Umbilical cord (tissue), 2 donors: ENCODE results near the gene CHD2. TPM values are rescaled to one million over a fixed set of nuclear protein-coding genes. Genes with fewer than 3 reads are reported as not detected.
"Not testable (repeated sequence)": the region's sequence is repeated elsewhere in the genome, so short reads cannot be mapped to it uniquely, and the experiment has no call there.

Experiments
- DNase-seq: peaks from one replicate; pipeline ENCODE4 v3.0.0-alpha.2; 2015; ENCODE audit warnings: low spot score
- total RNA-seq: library from RNA; depleted of rRNA; stranded (reverse); fragments of >200 nt; gene quantifications from one replicate; pipeline ENCODE4 v1.2.3, GENCODE V29; 2014; ENCODE audit warnings: low replicate concordance; ENCODE audit not compliant: insufficient read depth

The CHD2 gene
- total RNA-seq, 1 donor from 2014 or later = 140 TPM

DNA sequence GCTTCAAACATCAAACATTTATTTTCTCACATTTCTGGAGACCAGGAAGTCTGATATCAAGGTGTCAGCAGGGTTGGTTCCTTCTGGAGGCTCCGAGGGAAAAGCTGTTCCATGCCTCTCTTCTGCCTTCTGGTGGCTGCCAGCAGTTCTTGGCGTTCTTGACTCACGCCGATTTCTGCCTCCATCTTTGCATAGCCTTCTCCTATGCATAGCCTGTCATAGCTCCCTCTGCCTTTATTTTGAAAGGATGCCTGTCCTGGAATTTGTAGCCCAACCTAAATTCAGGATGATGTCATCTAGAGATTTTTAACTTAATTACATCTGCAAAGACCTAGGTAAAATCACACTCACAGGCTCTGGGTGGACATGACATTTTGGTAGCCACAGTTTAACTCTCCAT, 118.5 kb downstream of the CHD2 start:
- no peak for DNase-seq

DNA sequence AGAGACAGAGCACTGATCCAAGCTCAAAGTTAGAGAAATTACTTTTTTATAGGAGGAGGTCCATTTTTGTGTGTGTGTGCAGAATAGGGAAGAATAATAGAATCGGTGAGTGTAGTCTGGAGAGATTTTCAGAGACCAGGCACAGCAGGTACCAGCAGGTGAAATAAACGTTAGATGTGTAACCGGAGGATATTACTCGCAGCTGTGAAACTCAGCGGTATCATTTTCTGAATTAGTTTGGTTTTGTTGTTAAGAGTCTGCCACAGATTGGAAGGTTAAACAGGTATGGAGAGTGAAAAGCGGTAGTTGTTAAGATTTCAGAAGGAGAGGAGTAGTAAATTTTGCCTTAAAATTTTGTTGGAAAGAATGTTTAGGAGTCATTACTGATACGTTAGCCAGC, 119.0 kb downstream of the CHD2 start:
- DNase-seq = no peak

DNA sequence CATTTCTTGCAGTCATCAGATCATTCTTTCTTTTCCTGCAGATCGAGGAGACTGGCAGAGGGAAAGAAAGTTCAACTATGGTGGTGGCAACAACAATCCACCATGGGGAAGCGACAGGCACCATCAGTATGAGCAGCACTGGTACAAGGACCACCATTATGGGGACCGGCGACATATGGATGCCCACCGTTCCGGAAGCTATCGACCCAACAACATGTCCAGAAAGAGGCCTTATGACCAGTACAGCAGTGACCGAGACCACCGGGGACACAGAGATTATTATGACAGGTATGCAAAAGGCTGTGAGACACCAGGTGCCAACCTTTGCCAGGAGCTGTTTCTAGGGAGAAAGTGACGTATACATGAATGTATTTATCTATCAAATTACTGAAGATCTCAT, 119.8 kb downstream of the CHD2 start:
- DNase-seq = no peak

DNA sequence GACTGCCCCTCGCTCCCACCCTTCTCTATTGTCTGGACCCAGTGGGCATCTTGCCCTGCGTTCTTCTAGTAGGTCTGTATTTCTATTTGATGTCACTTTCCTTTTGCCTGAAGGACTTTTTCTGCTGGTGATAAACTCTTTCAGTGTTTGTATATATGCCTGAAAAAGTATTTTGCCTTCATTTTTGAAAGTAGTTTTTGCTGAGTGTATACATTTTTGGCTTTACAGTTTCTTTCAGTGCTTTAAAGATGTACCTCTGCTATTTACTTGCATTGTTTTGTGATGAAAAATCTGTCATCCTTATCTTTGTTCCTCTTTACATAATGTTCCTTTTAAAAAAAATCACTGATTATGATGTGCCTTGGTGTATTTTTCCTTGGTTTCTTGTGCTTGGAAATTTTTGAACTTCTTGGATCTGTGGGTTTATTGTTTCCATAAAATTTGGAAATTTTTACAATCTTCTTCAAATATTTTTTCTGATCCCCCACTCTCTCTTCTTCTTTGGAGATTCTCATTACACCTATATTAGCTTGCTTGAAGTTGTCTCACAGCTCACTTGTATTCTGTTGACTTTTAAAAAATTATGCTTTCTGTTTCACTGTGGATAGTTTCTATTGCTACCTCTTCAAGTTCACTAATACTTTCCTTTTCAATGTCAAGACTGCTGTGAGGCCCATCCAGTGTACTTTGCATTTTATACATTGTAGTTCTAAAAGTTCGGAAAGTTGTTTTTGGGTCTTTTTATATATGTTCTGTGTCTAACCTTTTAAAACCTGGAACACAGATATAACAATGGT, 121.0 kb downstream of the CHD2 start:
- no peak for DNase-seq

DNA sequence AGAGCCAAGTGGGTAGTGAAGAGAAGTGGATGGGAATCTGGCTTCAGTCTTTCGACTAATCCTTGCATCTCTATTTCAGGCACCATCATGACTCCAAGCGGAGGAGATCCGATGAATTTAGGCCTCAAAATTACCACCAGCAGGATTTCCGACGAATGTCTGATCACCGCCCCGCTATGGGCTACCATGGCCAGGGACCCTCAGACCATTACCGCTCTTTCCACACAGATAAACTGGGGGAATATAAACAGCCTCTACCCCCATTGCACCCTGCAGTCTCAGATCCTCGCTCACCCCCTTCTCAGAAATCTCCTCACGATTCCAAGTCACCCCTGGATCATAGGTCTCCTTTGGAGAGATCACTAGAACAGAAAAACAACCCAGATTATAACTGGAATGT, 124.2 kb downstream of the CHD2 start:
- no peak for DNase-seq

DNA sequence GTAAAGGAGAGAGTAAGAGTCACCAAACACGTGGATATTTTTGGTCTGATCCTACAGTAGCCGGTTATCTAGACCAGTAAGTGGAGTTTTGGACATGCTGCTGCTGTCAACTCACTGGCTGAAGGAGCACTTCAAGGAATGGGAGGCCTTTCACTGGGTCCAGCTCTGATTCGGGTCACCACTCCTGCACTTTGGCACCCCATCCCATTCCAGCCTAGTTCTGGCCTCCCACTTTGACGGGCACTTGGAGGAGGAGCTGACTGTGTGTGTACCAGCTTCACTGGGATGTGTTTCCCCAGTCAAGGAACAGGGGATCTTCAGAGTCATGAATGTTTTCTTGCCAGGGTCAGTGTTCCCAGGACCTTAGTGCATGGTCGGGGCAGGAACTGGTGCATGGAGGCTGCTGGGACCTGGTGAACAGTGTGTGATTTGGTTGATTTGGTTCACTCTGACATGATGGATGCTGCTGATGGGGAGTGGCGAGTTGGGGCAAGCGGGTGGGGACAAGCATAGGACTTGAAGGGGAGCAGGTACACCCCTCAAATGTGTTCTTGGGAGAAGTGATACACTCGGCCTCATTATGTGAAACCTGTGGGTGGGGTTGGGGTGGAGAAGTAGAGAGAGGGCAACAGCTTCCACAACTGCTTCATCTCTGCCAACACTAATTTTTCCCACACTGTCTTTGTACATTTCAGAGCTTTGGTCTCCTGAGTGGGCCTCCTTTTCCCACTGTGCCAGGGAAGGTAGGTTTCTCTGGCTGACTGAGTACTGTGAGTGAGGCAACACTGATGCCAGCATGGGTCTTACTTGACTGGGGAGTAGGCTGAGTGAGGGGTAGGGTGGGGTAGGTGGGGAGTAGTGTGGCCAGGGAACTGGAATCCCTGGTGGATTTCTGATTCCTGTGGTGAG, 124.8 kb downstream of the CHD2 start:
- DNase-seq = no peak

DNA sequence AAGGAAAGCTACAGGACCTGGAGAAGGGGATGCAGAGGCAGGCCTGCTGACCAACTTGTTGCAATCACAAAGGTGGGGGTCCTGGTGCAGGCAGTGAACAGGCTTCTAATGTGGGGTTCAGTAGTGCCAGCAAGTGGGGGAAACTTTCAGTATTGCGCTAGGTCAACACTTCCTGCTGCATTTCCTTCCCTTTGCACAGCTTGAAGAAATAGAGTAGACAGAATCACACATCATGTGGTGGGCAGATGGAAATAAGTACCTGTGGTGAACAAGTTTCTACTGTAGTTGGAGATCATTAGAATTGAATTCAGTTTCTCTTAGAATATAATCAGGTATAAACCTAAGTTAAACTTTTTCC, 125.5 kb downstream of the CHD2 start:
- DNase-seq = no peak

DNA sequence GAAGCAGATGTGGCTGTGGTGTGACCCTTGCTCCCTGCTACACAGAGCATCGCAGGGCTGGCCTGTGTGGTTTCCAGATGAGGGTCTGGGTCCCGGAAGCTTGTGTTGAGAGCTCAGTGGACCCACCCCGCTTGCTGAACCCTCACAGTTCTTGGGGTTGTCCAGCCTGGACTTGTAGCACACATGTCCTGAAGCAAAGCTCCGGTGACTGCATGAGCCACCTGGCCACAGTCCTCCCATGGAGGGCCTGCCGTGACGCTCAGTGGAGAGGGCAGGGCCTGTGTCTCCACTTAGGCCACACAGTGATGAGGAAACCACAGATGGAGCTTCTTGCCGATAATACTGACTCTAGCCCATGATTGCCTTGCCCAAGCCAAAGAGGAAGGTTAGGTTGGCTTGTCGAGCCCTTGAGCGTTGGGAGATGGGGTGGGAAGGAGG, 126.3 kb downstream of the CHD2 start:
- DNase-seq = no peak

DNA sequence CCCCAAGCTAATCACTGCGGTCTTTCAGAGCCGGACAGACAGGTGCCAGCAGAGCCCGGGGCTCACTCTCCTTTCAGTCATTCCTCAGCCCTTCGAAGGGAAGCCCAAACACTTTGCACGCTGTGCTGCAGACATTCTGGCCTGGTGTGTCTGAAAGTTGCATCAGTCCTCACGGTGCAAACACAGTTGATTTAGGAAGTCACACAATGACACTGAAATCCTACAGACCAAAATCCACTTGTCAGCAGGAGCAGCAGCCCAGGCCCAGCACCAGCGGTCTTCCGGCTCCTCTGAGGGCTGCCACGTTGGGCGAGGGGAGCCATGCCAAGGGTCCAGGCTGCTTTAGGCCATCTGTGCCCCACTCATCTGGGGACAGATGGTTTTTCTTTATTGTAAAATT, 127.3 kb downstream of the CHD2 start:
- DNase-seq = no peak

DNA sequence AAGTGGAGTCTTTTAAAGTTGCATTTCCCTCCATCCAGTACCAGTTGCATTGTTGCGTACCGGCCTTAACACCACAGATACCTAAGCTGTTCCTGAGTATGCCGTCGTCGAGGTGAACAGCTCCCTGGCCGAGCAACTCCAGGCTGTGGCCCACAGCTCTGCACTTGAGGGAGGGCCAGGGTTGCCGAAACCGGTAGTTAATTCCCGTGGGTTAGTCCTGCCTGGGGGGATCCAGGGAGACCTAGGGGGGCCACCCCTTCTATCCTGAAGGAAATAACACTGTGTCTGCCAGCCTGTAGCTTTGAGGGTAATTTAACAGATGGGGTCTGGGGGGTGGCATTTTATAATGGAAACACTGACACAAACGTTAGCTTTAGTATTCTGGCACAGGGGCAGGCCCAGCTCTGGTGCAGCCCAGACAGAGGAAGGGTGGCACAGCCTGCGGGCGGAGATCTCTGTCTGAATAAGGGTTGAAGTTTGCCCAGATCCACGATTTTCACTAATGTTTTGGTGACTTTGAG, 128.0 kb downstream of the CHD2 start:
- no peak for DNase-seq

DNA sequence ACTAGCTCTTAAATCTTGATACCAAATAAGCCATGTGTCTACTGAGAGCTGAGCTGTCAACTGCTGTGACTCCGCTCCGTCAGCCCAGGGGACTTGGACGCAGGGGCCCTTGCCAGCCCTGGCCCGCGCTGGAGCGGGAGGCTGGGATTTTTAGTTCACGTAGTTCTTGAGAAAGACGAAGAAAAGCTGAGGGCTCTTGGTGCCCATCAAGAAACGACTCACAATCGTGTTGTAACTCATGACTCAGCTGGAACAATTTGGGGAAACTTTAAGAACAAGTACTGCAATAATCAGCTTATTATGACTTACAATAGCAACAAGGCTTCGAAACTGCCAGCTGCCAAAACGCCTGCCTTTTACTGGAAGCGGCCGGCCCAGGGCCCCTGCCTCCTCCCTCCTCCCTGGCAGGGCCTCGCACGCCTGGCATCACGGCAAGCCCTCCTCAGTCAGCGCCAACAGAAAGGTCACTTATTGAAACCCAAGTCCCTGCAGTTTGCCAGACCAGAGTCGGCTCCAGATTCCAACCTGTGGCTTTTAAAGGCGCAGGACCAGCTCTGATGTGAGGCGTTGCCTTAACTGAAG, 128.6 kb downstream of the CHD2 start:
- DNase-seq = peak; percentile 38

DNA sequence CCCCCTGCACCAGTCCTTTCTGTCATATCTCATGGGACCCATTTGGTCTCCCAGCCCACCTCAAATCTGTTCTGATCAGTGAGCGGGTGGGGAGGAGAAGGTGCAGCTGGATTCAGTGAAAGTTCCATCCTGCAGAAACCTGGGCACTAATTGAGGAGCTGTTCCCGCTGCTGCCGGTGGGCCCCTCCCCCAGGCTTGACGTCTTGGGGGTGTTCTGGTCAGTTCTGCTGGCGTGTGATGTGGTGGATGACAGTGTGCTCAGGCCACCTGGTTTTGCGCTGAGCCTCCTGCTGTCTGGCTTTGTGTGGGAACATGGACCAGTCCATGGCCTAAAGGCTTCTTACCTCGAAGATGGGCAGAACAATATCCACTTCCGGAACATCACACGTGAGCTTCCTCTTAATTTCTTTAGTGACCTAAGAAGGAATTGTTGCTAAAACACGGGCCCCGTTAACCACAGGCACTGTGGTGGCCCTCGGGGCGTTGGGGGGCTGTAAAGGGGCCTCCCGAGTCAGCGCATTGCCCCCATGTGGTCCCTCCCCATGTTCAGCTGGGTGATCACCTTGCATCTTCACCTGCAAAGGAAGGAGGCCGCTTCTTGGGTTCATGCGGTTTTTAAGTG, 129.2 kb downstream of the CHD2 start:
- DNase-seq = peak; percentile 17

DNA sequence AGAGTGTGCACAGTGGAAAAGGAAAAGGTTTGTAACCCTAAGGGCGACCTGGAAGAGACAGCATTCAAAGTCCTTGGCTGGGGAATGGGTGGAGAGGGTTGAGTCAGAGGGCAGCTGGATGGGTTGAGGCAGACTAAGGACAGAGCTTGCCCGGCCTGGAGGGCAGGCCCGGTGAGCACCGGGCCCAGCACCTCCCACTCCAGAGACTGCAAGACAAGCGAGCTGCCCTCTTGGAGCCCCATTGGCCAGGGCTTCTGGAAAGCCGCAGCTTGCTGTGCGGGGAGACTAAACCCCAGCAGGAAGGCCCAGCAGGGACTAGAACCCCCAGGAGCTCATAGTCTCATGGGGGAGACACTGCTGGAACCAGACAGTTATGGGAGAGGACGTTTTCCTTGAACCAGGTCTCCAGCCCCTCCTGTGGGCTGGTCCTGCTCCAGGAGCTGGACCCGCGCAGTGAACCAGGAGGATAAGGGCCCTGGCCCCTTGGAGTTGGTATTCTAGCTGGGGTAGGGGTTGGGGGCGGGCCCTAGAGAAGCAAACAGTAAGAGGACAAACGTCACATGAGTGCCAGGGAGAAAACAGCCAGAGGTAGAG, 129.8 kb downstream of the CHD2 start:
- DNase-seq = peak; percentile 44

DNA sequence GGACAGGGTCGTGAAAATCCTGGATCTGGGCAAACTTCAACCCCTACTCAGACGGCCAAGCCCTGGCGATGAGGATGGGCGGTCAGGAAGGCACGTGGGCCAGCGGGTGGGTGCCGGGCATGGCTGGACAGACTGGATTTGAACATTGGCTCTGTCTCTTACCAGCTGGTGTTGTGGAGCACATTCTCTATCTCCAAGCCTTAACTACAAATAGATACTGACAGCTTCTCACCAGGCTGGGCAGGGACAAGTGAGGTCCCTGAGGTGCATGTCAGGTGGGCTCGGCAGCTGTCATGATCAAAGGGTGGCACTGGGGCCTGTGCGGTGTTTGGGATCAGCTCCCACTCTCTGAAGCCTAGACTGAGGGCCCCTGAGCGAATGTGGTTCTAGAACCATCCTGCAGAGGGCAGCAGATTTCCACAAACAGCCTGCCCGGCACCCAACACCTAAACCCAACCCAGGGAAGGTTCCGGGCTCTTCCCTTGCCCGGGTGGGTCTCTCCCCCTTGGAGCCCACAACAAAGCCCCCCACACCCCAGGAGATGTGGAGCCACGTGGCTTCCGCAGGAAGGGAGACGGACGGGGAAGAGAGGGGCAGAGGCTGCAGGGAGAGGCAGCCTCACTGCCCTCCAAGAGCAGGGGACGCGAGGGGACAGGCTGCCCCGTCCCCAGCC, 130.4 kb downstream of the CHD2 start:
- peak; percentile 68 for DNase-seq

DNA sequence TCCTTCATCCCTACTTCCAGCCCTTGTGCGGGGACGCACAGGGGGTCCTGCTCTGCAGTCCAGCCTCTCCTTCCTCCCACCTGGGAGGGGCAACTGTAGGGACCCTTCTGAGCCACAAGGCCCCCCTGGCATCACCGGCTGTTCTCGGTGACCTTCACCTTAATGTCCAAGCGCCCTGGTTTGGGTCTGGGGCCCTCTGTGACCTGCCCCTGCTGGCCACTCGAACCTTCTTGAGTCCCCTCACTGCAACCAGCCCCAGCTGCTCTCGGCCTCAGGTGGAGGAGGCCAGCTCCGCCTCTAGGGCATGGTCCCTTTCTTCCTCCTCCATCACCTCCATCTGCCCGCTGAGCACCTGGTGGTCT, 131.0 kb downstream of the CHD2 start:
- DNase-seq = no peak

DNA sequence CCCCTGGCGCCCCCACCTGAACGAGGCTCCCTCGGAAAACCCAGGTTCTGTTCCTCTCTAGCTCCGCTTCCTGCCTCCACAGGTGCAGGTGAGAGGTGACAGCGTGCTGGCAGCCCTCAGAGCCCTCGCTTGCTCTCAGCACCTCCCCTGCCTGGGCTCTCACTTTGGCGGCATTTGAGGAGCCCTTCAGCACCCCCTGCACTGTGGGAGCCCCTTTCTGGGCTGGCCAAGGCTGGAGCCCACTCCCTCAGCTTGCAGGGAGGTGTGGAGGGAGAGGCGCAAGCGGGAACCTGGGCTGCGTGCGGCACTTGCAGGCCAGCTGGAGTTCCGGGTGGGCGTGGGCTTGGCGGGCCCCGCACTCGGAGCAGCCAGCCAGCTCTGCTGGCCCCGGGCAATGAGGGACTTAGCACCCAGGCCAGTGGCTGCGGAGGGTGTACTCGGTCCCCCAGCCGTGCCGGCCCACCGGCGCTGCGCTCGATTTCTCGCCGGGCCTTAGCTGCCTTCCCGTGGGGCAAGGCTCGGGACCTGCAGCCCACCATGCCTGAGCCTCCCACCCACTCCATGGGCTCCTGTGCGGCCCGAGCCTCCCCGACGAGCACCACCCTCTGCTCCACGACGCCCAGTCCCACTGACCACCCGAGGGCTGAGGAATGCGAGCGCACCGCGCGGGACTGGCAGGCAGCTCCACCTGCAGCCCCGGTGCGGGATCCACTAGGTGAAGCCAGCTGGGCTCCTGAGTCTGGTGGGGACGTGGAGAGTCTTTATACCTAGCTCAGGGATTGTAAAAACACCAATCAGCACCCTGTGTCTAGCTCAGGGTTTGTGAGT, 131.6 kb downstream of the CHD2 start:
- not testable (repeated sequence) for DNase-seq

DNA sequence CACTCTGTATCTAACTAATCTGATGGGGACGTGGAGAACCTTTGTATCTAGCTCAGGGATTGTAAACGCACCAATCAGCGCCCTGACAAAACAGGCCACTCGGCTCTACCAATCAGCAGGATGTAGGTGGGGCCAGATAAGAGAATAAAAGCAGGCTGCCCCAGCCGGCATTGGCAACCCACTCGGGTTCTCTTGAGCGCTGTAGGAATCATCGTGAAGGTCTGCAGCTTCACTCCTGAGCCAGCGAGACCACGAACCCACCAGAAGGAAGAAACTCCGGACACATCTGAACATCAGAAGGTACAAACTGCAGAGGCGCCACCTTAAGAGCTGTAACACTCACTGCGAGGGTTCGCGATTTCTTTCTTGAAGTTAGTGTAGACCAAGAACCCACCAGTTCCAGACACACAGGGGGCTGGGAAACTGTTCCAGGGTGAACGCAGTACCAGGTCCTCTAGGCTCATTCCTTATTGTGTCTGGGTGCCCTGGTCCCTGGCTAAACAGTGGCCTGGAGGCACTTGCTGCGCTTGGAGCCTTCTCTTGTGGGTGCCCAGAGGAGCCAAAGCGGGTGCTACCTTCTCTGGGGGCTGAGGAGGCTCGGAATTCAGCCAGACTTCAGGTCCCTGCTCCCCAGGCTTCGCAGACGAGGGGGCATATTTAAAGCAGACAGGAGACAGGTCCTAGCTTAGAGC, 132.5 kb downstream of the CHD2 start:
- DNase-seq = not testable (repeated sequence)

DNA sequence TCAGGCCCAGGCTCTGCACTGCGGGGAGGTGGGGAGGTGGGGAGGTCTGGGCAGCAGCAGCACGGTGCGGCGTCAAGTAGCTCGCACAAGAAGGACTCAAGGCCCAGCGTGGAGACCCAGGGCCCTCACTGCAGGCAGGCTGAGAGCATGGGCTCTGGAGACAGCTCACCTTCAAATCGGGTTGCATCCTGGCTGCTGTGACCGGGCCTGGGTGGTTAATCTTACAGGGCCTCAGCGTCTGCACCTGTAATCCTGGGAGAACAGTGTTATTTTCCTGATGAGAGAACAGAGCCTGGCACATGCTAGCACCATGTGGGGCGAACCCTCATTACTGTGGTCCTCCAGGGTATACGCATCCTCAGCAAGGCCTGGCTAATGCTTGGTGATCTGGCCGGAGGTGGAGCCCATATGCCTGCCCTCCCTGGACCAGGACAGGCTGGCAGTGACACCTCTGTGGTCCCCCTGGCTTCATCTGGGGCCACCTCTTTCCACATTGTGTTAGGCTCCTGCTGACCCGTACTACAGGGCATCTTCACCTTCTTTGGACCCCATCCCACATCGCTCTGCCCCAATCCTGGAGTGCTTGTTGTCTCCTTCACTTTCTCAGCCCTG, 133.4 kb downstream of the CHD2 start:
- no peak for DNase-seq

DNA sequence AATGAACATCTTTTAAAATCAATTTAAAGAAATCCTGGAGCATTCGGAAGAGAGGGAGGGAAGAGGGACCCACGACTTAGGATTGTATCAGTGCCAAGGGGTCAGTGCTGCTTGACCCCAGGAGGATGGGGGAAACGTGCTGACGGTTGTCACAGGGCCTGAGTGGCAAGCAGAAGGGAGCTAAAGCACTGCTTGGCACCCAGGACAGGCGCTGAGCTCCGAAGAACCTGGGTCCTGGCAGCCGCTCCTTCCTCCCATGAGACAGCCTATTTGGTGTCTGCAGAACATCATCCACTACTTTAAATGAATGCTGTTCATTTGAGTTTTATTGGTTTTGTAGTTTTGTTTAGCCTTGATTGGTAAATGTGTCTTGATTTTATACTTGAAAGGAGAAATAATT, 134.4 kb downstream of the CHD2 start:
- DNase-seq = no peak
